ENCODE measurements around the gene RHCE.
"Not testable (repeated sequence)": the region's sequence is repeated elsewhere in the genome, so short reads cannot be mapped to it uniquely, and the experiment has no call there.

Gene RHCE

DNA sequence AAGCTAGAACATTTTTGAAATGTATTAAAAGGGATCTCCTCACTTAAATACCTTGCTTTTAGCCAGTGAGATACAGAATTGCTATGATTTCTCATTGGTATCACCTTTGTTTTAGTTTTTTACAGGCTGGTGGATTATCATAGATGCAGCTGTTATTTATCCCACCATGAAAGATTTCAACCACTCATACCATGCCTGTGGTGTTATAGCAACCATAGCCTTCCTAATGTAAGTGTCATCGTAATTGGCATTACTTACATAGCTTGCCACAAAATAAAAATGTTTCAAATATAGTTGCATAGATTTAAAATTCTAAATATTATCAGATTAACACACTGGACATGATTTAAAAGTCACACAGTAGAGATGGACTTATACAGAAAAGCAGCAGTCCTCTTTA is 77.8 kb downstream of the RHCE start:
- DNase-seq (ENCODE audit: low read depth in 2 of 2) = no peak

- no peak for DNase-seq (ENCODE audit: low read depth in 2 of 2)
These were observed 78.9 kb downstream of the RHCE start for GRCh38 chr1:25341746-25342145.

- DNase-seq (ENCODE audit: low read depth in 2 of 2) = no peak
These were observed 81.6 kb downstream of the RHCE start for GRCh38 chr1:25338986-25339385.

- peak; percentile 85 to 88 for DNase-seq (ENCODE audit: low read depth in 2 of 2)
These were observed 82.2 kb downstream of the RHCE start, which contains the start of gene TMEM50A for GRCh38 chr1:25338188-25338981. TMEM50A (plus strand) TSS chr1:25338334; CDS start chr1:25340487, 2,153 bp downstream.

GRCh38 chr1:25337483-25338187 is 83.0 kb downstream of the RHCE start:
- not testable (repeated sequence) for DNase-seq (ENCODE audit: low read depth in 2 of 2)

GRCh38 chr1:25336922-25337354 is 83.7 kb downstream of the RHCE start:
- DNase-seq (ENCODE audit: low read depth in 2 of 2) = not testable (repeated sequence)

DNA sequence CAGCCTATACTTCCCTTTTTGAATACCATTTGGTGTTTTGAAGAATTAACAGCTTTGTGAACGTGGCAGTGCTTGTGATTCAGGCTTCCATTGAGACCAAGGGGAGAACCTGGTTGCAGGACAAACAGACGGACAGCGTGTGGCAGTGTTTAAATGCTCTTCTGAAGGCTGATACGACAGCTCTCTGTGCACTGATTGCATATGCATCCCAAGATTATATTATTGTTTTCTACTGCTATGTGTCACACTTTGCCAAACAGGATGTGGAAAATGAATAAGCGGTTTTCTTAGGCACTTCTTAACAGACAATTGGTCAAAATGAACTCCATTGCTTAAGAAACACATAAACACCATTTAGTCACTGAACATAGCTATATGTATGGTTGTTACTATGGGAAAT is 90.7 kb downstream of the RHCE start:
- DNase-seq (ENCODE audit: low read depth in 2 of 2) = not testable (repeated sequence)

- not testable (repeated sequence) for DNase-seq (ENCODE audit: low read depth in 2 of 2)
These were observed 91.3 kb downstream of the RHCE start for GRCh38 chr1:25329336-25329735.

DNA sequence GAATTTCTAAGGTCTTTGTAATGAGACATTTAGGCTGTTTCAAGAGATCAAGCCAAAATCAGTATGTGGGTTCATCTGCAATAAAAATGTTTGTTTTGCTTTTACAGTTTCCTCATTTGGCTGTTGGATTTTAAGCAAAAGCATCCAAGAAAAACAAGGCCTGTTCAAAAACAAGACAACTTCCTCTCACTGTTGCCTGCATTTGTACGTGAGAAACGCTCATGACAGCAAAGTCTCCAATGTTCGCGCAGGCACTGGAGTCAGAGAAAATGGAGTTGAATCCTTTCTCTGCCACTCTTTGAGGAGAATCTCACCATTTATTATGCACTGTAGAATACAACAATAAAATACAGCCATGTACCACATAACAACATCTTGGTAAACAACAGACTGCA is 91.8 kb downstream of the RHCE start:
- DNase-seq (ENCODE audit: low read depth in 2 of 2) = not testable (repeated sequence)

- DNase-seq (ENCODE audit: low read depth in 2 of 2) = not testable (repeated sequence)
These were observed 92.5 kb downstream of the RHCE start for GRCh38 chr1:25327864-25328790.

- DNase-seq (ENCODE audit: low read depth in 2 of 2) = not testable (repeated sequence)
These were observed 96.2 kb downstream of the RHCE start for GRCh38 chr1:25324407-25324806.

DNA sequence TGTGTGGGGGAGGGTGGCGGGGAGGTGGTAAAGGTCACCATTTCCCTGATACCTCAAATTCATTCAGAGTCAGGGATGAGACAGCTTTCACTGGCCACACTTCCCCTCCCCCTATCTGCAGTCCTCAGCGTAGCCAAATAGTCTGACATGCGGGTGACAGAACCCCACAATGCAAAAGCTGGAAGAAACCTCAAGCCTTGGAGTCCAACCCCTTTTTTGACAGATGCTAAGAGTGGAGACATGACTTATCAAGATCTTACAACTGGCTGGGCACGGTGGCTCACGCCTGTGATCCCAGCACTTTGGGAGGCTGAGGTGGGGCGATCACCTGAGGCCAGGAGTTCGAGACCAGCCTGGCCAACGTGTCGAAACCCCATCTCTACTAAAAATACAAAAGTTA is 98.5 kb downstream of the RHCE start:
- not testable (repeated sequence) for DNase-seq (ENCODE audit: low read depth in 2 of 2)

DNA sequence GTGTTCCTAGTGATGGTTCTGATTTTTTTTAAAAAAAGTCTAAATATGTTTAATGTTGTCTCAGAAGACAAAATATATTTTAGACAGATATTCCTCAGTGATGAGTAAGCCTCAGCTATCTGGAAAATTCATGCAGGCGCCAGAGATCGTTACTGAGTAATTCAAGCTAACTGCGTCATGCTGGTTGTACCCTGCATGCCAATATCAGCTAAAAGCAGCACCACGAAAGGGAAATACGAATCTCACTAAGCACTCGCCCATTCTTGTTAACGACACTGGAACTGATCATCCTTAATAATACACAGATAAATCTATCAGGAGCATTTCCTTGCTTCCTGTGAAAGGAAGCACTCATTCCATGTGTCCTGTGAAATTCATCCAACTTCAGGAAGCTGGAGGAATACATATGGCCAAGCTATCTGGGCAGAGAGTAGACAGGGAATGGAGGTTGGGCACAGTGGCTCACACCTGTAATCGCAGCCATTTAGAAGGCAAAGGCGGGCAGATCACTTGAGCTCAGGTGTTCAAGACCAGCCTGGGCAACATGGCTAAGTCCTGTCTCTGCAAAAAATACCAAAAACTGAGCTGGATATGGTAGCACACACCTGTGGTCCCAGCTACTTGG is 100.2 kb downstream of the RHCE start:
- not testable (repeated sequence) for DNase-seq (ENCODE audit: low read depth in 2 of 2)

DNA sequence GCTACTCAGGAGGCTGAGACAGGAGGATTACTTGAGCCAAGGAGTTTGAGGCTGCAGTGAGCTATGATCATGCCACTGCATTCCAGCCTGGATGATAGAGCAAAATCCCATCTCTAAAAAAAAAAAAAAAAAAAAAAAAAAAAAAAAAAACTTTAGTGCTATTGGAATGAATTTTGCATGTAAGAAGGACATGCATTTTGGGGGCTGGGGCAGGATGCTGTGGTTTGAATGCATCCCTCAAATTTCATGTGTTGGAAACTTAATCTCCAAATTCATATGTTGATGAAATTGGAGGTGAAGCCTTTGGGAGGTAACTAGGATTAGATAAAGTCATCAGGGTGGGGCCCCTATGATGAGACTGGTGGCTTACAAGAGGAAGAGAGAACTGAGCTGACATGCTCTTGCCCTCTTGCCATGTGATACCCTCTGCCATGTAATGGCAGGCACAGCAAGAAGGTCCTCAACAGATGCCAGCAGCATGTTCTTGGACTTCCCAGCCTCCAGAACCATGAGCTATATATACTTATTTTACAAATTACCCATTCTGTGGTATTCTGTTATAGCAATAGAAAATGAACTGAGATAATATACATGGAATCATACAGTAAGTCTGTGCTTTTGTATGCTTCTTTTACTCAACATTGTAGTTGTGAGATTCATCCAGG is 107.7 kb downstream of the RHCE start:
- not testable (repeated sequence) for DNase-seq (ENCODE audit: low read depth in 2 of 2)

All from stimulated activated CD4-positive, alpha-beta T cell treated with anti-CD3 and anti-CD28 coated beads, Interleukin-1b, Interleukin-23, amount 100 ng/mL, for 4 hours (primary cell).